Stimulated activated CD4-positive, alpha-beta T cell treated with anti-CD3 and anti-CD28 coated beads, TNF-alpha, amount 100 ng/mL, for 48 hours (primary cell): ENCODE data around the gene LONP2.
"Not testable (repeated sequence)": the region's sequence is repeated elsewhere in the genome, so short reads cannot be mapped to it uniquely, and the experiment has no call there.

Source experiments
- DNase-seq, 3 donors: peaks; one replicate each; pipeline ENCODE4 v3.0.0-alpha.2; 2020; ENCODE audit warnings: low read depth in 3 of 3

Gene LONP2

GRCh38 chr16:48332978-48333377 lies 88.9 kb downstream of the LONP2 start:
- DNase-seq = no peak

GRCh38 chr16:48334325-48334724 lies 90.2 kb downstream of the LONP2 start:
- DNase-seq = no peak

GRCh38 chr16:48335961-48336360 lies 91.9 kb downstream of the LONP2 start:
- DNase-seq = no peak

- DNase-seq = no peak
Observed at GRCh38 chr16:48340054-48340453, 96.0 kb downstream of the LONP2 start.

- no peak for DNase-seq
Observed at GRCh38 chr16:48342591-48342990, 98.5 kb downstream of the LONP2 start.

GRCh38 chr16:48347191-48347865 lies 103.2 kb downstream of the LONP2 start:
- DNase-seq = no peak

GRCh38 chr16:48347980-48348379 lies 103.9 kb downstream of the LONP2 start:
- no peak for DNase-seq

- no peak for DNase-seq
Observed at GRCh38 chr16:48350736-48351135, 106.6 kb downstream of the LONP2 start.

- DNase-seq = no peak
Observed at GRCh38 chr16:48352648-48353390, 108.7 kb downstream of the LONP2 start.

- peak in 2 of 3 donors; percentile 28 to 45 for DNase-seq
Observed at GRCh38 chr16:48353565-48354163, 109.6 kb downstream of the LONP2 start.

GRCh38 chr16:48354385-48354784 lies 110.3 kb downstream of the LONP2 start:
- not testable (repeated sequence) for DNase-seq

- no peak for DNase-seq
Observed at GRCh38 chr16:48354877-48355855, 111.1 kb downstream of the LONP2 start.

GRCh38 chr16:48356633-48357376 lies 112.7 kb downstream of the LONP2 start:
- no peak for DNase-seq

GRCh38 chr16:48358419-48358818 lies 114.3 kb downstream of the LONP2 start:
- DNase-seq = no peak

- no peak for DNase-seq
Observed at GRCh38 chr16:48359983-48360382, 115.9 kb downstream of the LONP2 start.

GRCh38 chr16:48361012-48361411 lies 116.9 kb downstream of the LONP2 start:
- no peak for DNase-seq

- no peak for DNase-seq
Observed at GRCh38 chr16:48361540-48362144, 117.5 kb downstream of the LONP2 start.

- no peak for DNase-seq
Observed at GRCh38 chr16:48365025-48365600, 121.0 kb downstream of the LONP2 start.

- DNase-seq = peak; percentile 71 to 76 (median 74)
Observed at GRCh38 chr16:48365601-48366164, 121.6 kb downstream of the LONP2 start.
